Gastrocnemius medialis (tissue), 4 donors: ENCODE measurements around the gene ITPR1.

Source experiments
- POLR2A ChIP-seq, 2 donors: fragments of 450-650 bp; IDR thresholded peaks; one replicate each; pipeline ENCODE4 v1.6.1; 2017; ENCODE audit warnings: antibody characterized with exemption in 2 of 2, mild to moderate bottlenecking in 2 of 2, moderate library complexity in 2 of 2
- TF ChIP-seq, protein P1 (sequence below), 5 experiments: fragments of 450-650 bp in 3 of 5; fragments of 200-600 bp in 2 of 5; sonication (generic) in 2 of 5; IDR thresholded peaks in 4 of 5; conservative IDR thresholded peaks in 1 of 5; 1 replicate in 4 of 5; 2 replicates in 1 of 5; pipeline ENCODE4 v1.5.1; 2016 to 2019; ENCODE audit warnings: antibody characterized with exemption in 5 of 5, mild to moderate bottlenecking in 3 of 5, moderate library complexity in 3 of 5

DNA sequence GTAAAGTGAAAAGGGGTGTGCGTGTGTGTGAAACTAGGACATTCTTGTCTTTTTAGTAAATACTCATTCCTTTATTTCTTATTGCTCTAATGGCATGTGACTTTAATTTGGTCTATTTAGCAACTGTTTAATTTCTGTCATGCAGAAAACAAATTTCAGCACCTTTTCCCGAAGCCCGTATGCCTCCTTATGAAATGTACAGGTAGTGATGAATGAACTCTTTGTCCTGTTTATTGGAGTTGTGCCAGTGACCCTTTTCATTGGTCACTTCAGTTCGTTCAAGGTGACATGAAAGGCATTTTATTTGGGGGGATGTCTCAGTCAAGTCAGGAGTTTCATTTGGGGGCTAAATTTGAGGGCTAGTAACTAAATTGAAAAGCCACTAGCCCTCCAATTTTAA, 55.2 kb downstream of the ITPR1 start:
- TF ChIP-seq POLR2A (IDR thresholded peaks at IDR 0.05) = no peak
- TF ChIP-seq, protein P1, sequence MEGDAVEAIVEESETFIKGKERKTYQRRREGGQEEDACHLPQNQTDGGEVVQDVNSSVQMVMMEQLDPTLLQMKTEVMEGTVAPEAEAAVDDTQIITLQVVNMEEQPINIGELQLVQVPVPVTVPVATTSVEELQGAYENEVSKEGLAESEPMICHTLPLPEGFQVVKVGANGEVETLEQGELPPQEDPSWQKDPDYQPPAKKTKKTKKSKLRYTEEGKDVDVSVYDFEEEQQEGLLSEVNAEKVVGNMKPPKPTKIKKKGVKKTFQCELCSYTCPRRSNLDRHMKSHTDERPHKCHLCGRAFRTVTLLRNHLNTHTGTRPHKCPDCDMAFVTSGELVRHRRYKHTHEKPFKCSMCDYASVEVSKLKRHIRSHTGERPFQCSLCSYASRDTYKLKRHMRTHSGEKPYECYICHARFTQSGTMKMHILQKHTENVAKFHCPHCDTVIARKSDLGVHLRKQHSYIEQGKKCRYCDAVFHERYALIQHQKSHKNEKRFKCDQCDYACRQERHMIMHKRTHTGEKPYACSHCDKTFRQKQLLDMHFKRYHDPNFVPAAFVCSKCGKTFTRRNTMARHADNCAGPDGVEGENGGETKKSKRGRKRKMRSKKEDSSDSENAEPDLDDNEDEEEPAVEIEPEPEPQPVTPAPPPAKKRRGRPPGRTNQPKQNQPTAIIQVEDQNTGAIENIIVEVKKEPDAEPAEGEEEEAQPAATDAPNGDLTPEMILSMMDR (IDR thresholded peaks at IDR 0.05 in 4 of 5, conservative IDR thresholded peaks at IDR 0.05 in 1 of 5) = no peak
